GM12874 (cell line): ENCODE results near the gene DGKH.

Experiments
- CTCF ChIP-seq: IDR thresholded peaks from 2 replicates; pipeline ENCODE4 v1.5.1; 2011; ENCODE audit warnings: low read depth, mild to moderate bottlenecking, control low read depth, low read length, moderate library complexity; ENCODE audit not compliant: insufficient read depth

Gene DGKH

DNA sequence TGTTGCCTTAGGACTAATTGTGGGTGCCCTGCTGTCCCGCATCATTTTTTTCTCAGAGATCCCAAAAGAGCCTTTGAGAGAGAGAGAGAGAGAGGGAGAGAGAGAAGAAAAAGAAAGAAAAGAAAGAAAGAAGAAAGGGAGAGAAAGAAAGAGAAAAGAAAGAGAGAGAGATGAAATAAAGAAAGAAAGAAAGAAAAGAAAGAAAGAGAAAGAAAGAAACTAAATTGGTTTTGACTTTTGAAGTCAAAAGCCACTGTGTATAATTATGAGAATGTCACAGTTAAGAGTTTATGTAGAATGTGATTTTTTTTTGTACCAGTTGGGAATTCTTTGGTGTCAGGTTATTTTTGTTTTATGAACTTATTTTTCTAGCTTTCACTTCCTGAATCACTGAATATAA lies 180.1 kb downstream of the DGKH start:
- no peak for TF ChIP-seq CTCF

GRCh38 chr13:42229287-42229686 lies 180.8 kb downstream of the DGKH start:
- no peak for TF ChIP-seq CTCF

GRCh38 chr13:42232671-42233070 lies 184.2 kb downstream of the DGKH start:
- no peak for TF ChIP-seq CTCF

GRCh38 chr13:42233726-42234125 lies 185.3 kb downstream of the DGKH start:
- TF ChIP-seq CTCF = no peak

DNA sequence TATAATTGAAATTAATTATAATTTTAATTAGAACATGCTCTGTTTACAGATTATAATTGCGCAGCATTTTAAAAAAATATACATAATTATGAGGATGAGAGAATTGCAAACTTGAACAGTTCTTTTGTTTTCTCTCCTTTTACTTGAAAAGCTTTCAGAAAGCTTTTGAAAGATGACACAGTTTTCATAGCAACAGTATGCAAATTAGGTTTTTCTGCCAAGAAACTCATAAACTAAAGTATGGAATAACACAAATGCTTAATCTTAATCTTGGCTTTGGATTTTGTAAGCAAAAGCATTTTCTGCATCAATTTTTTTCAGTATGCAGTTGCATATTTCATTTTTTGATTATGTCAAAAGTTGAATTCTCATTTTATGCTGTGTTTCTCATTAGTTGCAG lies 190.7 kb downstream of the DGKH start:
- TF ChIP-seq CTCF = no peak

DNA sequence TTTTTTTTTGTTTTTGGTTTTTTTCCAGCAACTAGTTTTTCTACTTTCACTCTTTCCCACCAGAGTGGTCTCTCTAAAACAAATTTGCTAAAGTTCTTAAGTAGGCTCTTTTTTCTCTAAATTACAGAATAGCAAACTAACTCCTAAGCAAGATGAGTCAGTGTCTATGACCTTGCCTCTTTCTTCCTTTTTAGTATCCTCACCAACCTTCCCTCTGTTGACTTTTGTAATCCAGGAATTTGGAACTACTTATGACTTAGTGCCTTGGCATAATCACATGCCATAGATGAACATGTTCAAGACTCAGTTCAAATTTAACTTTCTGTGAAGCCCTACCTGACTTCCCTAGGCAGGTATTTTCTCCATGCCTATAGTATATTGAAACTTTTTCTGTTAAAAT lies 191.2 kb downstream of the DGKH start:
- no peak for TF ChIP-seq CTCF

DNA sequence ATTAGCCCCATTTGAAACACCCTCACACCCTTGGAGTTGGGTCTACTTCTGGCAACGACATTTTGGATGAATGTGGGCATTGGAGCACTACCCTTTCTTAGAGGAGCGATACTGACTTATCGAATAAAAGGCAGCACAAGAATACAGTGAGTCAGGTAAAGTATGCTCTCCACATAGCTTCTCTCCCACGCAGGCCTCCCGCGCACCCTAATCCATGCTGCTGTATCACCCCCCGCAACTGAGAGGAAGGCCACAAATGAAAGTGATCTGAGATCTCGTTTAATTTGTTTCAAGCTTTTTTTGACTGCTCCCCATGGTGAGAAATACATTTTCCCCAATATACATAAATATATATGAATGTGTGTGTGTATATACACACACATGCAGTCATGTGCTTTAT lies 198.1 kb downstream of the DGKH start:
- TF ChIP-seq CTCF = no peak

DNA sequence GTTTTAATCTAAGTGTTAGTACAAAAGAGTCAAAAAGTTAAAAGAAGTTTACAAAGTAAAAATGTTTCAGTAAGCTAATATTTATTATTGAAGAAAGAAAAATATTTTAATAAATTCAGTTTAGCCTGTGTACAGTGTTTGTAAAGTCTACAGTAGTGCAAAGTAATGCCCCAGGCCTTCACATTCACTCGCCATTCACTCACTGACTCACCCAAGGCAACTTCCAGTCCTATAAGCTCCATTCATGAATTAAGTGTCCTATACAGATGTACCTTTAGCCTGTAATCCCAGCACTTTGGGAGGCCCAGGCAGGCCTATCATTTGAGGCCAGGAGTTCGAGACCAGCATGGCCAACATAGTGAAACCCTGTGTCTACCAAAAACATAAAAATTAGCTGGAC lies 199.4 kb downstream of the DGKH start:
- TF ChIP-seq CTCF = no peak
